ENCODE results near the gene PDE9A. TPM values are rescaled to one million over a fixed set of nuclear protein-coding genes. Genes with fewer than 3 reads are reported as not detected.

The PDE9A gene
- total RNA-seq, 6 experiments from 2014 or later = not detected

DNA sequence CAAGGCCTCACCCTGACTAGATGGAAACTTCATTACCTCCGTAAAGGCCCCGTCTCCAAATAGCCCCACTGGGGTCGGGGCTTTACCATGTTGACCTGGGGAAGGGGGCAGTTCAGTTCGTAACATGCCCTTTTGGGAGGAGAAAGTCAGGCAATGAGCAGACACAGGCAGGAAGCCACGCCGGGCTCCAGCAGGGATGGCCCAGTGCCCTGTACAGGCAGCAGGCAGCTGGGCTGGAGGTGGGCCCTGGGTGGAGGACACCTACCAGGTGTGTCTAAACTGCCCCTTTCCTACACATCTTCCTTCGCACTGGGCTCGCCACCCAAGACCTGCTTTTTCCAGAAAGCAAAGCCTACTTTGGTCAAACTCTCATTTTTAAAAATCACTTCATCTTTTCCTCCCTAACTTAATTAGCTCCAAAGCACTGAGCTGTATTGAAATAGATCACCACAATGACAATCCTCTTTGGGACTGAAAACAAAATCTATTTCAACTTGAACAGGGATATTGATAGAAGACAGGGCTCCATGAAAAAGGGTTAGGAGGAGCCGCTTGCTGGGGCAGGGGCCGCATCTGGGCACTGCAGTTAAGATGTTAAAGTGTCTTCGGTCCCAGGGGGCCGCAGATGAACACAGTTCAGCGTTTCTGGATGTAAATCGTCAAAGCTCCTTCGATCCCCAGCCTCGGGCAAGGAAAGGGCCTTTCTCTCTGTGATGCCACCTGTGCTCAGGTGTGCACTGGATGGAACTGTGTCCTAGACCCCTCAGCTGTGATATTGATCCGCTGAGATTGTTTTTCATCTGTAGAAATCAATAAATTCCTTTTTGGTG is 104.6 kb downstream of the PDE9A start:
- Mint-ChIP-seq H3K27ac (no peak overlapping the region), H3K27me3 (ENCODE audit: insufficient read depth) (peaks cover 20% of the 10 kb centered on the region), H3K9me3 (no peaks in the 10 kb centered on the region), H3K4me1 (ENCODE audit: low read depth) (no peaks in the 10 kb centered on the region), H3K4me3 (no peak overlapping the region), H3K36me3 (ENCODE audit: low read depth) (no peaks in the 10 kb centered on the region)
- TF ChIP-seq, protein P1, sequence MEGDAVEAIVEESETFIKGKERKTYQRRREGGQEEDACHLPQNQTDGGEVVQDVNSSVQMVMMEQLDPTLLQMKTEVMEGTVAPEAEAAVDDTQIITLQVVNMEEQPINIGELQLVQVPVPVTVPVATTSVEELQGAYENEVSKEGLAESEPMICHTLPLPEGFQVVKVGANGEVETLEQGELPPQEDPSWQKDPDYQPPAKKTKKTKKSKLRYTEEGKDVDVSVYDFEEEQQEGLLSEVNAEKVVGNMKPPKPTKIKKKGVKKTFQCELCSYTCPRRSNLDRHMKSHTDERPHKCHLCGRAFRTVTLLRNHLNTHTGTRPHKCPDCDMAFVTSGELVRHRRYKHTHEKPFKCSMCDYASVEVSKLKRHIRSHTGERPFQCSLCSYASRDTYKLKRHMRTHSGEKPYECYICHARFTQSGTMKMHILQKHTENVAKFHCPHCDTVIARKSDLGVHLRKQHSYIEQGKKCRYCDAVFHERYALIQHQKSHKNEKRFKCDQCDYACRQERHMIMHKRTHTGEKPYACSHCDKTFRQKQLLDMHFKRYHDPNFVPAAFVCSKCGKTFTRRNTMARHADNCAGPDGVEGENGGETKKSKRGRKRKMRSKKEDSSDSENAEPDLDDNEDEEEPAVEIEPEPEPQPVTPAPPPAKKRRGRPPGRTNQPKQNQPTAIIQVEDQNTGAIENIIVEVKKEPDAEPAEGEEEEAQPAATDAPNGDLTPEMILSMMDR (IDR thresholded peaks at IDR 0.05) = no peak
- no peak for DNase-seq

DNA sequence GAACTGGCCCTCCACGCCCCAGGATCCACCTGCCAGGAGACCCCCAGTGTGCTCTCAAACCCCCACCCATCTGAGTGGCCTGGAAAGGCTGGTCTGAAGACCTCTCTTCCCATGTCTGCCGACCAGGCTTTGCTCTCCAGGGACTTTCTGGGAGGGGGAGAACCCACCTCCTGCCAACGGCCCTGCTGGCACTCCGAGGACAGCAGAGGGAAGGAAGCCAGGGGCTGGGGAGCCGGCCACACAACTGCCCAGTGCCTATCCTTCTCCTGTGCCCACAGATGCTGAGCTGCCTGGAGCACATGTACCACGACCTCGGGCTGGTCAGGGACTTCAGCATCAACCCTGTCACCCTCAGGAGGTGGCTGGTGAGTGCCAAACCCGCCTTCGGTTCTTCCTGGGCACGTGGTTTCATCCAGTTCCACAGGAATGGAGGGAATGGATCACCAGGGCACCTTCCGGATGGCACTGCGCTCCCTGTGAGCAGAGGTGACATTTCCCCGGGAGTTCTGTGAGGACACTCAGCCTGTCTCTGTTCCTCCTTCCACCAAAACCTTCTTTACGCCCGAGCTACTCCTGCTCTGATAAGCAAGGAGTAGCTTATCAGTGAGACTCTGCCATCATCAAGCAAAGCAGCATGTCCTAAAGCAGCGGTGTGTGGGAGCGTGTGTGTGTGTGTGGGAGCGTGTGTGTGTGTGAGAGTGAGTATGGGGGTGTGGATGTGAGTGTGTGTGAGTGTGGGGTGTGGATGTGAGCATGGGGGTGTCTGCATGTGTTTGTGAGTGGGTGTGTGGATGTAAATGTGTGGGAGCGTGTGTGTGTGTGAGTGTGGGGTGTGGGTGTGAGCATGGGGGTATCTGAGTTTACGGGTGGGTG is 105.5 kb downstream of the PDE9A start:
- Mint-ChIP-seq H3K9me3 (no peaks in the 10 kb centered on the region), H3K36me3 (ENCODE audit: low read depth) (no peaks in the 10 kb centered on the region), H3K27me3 (ENCODE audit: insufficient read depth) (peaks cover 25% of the 10 kb centered on the region), H3K4me1 (ENCODE audit: low read depth) (no peaks in the 10 kb centered on the region), H3K4me3 (no peak overlapping the region), H3K27ac (no peak overlapping the region)
- DNase-seq = no peak
- TF ChIP-seq, protein P1 (IDR thresholded peaks at IDR 0.05) = no peak

DNA sequence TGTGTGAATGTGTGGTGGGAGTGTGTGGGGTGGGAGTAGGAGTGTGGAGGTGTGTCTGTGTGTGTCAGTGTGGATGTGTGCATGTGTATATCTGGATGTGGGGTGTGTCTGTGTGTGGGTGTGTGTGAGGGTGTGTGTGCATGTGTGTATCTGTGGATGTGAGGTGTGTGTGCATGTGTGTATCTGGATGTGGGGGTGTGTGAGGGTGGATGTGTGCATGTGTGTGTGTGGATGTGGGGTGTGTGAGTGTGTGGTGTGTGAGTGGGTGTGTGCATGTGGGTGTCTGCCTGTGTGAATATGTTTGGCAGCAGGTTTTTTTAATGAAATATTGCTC is 106.1 kb downstream of the PDE9A start:
- H3K27ac Mint-ChIP-seq = no peak overlapping the region
- TF ChIP-seq, protein P1 (IDR thresholded peaks at IDR 0.05) = no peak
- no peaks in the 10 kb centered on the region for H3K4me1 Mint-ChIP-seq (ENCODE audit: low read depth)
- H3K36me3 Mint-ChIP-seq (ENCODE audit: low read depth) = no peaks in the 10 kb centered on the region
- DNase-seq = no peak
- no peaks in the 10 kb centered on the region for H3K9me3 Mint-ChIP-seq
- no peak overlapping the region for H3K4me3 Mint-ChIP-seq
- H3K27me3 Mint-ChIP-seq (ENCODE audit: insufficient read depth) = peaks cover 25% of the 10 kb centered on the region

DNA sequence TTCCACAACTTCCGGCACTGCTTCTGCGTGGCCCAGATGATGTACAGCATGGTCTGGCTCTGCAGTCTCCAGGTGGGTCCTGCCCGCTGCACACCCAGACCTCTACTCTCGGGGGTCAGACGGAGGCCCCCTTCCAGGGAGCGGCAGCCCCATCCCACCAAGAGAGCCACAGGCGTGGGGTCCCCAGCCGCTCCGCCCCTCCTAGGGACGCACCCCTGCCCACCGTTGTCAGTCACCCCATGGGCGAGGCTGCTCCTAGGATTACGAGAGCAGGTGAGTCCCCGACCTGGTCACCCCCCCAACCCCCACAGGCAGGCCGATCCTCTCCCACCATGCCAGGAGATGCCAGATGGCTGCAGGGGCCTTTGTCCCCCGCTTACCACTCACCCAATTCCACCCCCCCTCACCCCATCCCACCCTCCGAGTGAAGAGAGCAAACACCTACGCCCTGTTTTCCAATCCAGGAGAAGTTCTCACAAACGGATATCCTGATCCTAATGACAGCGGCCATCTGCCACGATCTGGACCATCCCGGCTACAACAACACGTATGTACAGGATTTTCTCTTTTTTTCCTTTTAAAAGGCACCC is 107.0 kb downstream of the PDE9A start:
- no peak overlapping the region for H3K4me3 Mint-ChIP-seq
- TF ChIP-seq, protein P1 (IDR thresholded peaks at IDR 0.05) = no peak
- no peaks in the 10 kb centered on the region for H3K4me1 Mint-ChIP-seq (ENCODE audit: low read depth)
- no peak for DNase-seq
- no peaks in the 10 kb centered on the region for H3K36me3 Mint-ChIP-seq (ENCODE audit: low read depth)
- H3K27ac Mint-ChIP-seq = no peak overlapping the region
- no peaks in the 10 kb centered on the region for H3K9me3 Mint-ChIP-seq
- H3K27me3 Mint-ChIP-seq (ENCODE audit: insufficient read depth) = peaks cover 23% of the 10 kb centered on the region

DNA sequence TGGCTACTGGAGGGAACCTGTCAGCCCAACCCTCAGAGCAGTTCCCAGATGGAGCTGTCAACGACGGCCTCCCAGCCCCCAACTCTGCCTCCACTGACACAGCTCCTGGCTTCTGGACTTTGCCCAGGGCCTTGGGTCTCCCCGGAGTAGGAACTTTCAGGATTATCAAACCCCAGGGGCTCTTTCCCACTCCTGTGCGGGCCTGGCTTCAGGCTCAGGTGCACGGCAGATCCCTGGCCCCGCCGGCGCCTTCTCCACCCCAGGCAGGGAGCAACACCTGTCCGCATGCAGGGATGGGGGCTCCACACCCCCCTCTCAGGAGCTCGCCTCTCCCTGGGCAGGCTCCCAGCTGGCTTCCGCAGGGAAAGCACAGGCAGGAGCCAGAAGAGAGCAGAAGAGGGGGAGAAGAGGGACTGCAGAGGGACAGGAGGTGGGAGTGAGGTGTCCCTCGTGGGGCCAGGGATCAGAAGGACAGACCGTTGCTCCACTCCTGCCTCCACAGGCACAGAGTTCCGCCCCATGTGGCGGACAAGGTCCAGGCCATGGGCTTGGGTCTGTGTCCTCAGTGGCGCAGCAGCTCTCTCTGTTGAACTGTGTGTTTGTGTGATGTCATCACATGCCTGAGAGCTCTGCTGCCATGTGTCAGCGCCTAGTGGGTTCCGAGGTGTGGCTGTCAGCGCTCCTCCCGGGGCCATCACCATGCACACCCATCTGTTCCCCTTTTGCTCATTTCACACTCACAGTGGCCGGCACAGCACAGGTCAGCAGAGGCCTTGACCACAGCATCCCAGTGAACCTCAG is 107.7 kb downstream of the PDE9A start:
- Mint-ChIP-seq H3K27ac (no peak overlapping the region), H3K9me3 (no peaks in the 10 kb centered on the region), H3K27me3 (ENCODE audit: insufficient read depth) (peaks cover 23% of the 10 kb centered on the region), H3K4me3 (no peak overlapping the region), H3K36me3 (ENCODE audit: low read depth) (no peaks in the 10 kb centered on the region), H3K4me1 (ENCODE audit: low read depth) (no peaks in the 10 kb centered on the region)
- DNase-seq = no peak
- TF ChIP-seq, protein P1 (IDR thresholded peaks at IDR 0.05) = no peak
